ENCODE data around the gene RSRC1. TPM values are rescaled to one million over a fixed set of nuclear protein-coding genes. Genes with fewer than 3 reads are reported as not detected.
"Not testable (repeated sequence)": the region's sequence is repeated elsewhere in the genome, so short reads cannot be mapped to it uniquely, and the experiment has no call there.

RSRC1 gene
- total and polyA plus RNA-seq, 2 of the 13 experiments (the other 11 are each of a cell fraction or from before 2014, with no cell fraction given): 4.9 to 63.0 TPM

- TF ChIP-seq EHMT2 (IDR thresholded peaks at IDR 0.05; ENCODE audit: borderline replicate concordance, low read depth, low read length) (no peak), ZNF432 (CRISPR knock-in tag; IDR thresholded peaks at IDR 0.05; ENCODE audit: borderline replicate concordance) (no peak), ZNF703 (CRISPR knock-in tag; IDR thresholded peaks at IDR 0.05; ENCODE audit: borderline replicate concordance) (no peak), ZSCAN22 (CRISPR knock-in tag; IDR thresholded peaks at IDR 0.05) (no peak)
Observed at GRCh38 chr3:158111861-158112260, 2.0 kb downstream of the RSRC1 start (continued).

DNA sequence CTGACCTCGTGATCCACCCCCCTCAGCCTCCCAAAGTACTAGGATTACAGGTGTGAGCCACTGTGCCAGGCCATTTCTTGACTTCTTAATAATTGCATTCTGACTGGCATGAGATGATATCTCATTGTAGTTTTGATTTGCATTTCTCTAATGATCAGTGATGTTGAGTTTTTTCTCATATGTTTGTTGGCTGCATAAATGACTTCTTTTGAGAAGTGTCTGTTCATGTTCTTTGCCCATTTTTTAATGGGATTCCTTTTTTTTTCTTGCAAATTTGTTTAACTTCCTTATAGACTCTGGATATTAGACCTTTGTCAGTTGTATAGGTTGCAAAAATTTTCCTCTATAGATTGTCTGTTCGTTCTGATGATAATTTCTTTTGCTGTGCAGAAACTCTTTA, 3.7 kb downstream of the RSRC1 start:
- H3K27me3 ChIP-seq (ENCODE audit: control insufficient read depth in 1 of 2, insufficient read depth in 2 of 2, low read length in 2 of 2); H3K9ac ChIP-seq (ENCODE audit: insufficient read depth, low read depth, low read length); FAIRE-seq; H3K4me3 ChIP-seq (replicated peaks in 1 of 3; ENCODE audit: insufficient read depth in 1 of 3, low read depth in 2 of 3, low read length in 3 of 3); H2AFZ ChIP-seq (ENCODE audit: low read length); POLR2A ChIA-PET; H3K27ac ChIP-seq (ENCODE audit: extremely low read length, insufficient read depth, low read length); DNase-seq (ENCODE audit: low spot score); intact Hi-C loops (cut with micrococcal nuclease; ENCODE audit: unreplicated experiment); H4K20me1 ChIP-seq (ENCODE audit: insufficient read depth, low read length); BruUV-seq (replicated peaks); in situ Hi-C loops (cut with HindIII; ENCODE audit: extremely low pct_ligation_motif_present, low pct_unique_long_range_greater_than_20kb); H3K9me3 ChIP-seq (ENCODE audit: low read length); ATAC-seq; H3K4me2 ChIP-seq (ENCODE audit: low read depth, low read length); CTCF ChIA-PET (ENCODE audit: low intra/inter-chr PET ratio, low total read pairs); H3K36me3 ChIP-seq (replicated peaks in 1 of 2; ENCODE audit: control insufficient read depth in 1 of 2, insufficient read depth in 2 of 2, low read length in 2 of 2): not testable (repeated sequence)
- Histone ChIP-seq H3K4me1 (ENCODE audit: insufficient read depth, low read length) (peaks cover 24% of the 10 kb centered on the region), H3K79me2 (ENCODE audit: insufficient read depth, low read length) (peaks cover 38% of the 10 kb centered on the region)
- WGBS (ENCODE audit: low lambda C conversion rate): 94% methylated on average over 2 of the region's 2 CpGs

GRCh38 chr3:158120330-158120729, 10.4 kb downstream of the RSRC1 start:
- H3K27ac ChIP-seq (ENCODE audit: extremely low read length, insufficient read depth, low read length): no peak overlapping the region
- ChIA-PET CTCF (ENCODE audit: low intra/inter-chr PET ratio, low total read pairs) (no interaction called here), POLR2A (no interaction called here)
- no peak overlapping the region for H3K4me3 ChIP-seq (replicated peaks in 1 of 3; ENCODE audit: insufficient read depth in 1 of 3, low read depth in 2 of 3, low read length in 3 of 3)
- FAIRE-seq: no peak
- no peaks in the 10 kb centered on the region for H4K20me1 ChIP-seq (ENCODE audit: insufficient read depth, low read length)
- no peak overlapping the region for H3K9ac ChIP-seq (ENCODE audit: insufficient read depth, low read depth, low read length)
- no peak for ATAC-seq
- no TSS peak for BruUV-seq (replicated peaks)
- H2AFZ ChIP-seq (ENCODE audit: low read length): no peak overlapping the region
- in situ Hi-C loops (cut with HindIII; ENCODE audit: extremely low pct_ligation_motif_present, low pct_unique_long_range_greater_than_20kb): no loop called here
- H3K36me3 ChIP-seq (replicated peaks in 1 of 2; ENCODE audit: control insufficient read depth in 1 of 2, insufficient read depth in 2 of 2, low read length in 2 of 2): peaks cover 0 to 6% of the 10 kb centered on the region in 2 experiments; a peak in 3 of 5 replicates
- TF ChIP-seq TCF7L2 (IDR thresholded peaks at IDR 0.05; ENCODE audit: low read depth, low read length): no peak
- TF ChIP-seq, protein P1, sequence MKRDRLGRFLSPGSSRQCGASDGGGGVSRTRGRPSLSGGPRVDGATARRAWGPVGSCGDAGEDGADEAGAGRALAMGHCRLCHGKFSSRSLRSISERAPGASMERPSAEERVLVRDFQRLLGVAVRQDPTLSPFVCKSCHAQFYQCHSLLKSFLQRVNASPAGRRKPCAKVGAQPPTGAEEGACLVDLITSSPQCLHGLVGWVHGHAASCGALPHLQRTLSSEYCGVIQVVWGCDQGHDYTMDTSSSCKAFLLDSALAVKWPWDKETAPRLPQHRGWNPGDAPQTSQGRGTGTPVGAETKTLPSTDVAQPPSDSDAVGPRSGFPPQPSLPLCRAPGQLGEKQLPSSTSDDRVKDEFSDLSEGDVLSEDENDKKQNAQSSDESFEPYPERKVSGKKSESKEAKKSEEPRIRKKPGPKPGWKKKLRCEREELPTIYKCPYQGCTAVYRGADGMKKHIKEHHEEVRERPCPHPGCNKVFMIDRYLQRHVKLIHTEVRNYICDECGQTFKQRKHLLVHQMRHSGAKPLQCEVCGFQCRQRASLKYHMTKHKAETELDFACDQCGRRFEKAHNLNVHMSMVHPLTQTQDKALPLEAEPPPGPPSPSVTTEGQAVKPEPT (CRISPR knock-in tag; IDR thresholded peaks at IDR 0.05; ENCODE audit: low read depth): no peak
- DNase-seq (ENCODE audit: low spot score): no peak
- intact Hi-C loops (cut with micrococcal nuclease; ENCODE audit: unreplicated experiment): no loop called here
- H3K9me3 ChIP-seq (ENCODE audit: low read length): no peaks in the 10 kb centered on the region
- H3K27me3 ChIP-seq (ENCODE audit: control insufficient read depth in 1 of 2, insufficient read depth in 2 of 2, low read length in 2 of 2): no peaks in the 10 kb centered on the region
- peaks cover 2% of the 10 kb centered on the region for H3K79me2 ChIP-seq (ENCODE audit: insufficient read depth, low read length)
- H3K4me2 ChIP-seq (ENCODE audit: low read depth, low read length): no peak overlapping the region
- no peaks in the 10 kb centered on the region for H3K4me1 ChIP-seq (ENCODE audit: insufficient read depth, low read length)

Measured in HepG2 (cell line).